Stomach (tissue), 9 donors: ENCODE data around the gene MOG. TPM values are rescaled to one million over a fixed set of nuclear protein-coding genes. Genes with fewer than 3 reads are reported as not detected.
A peak's percentile ranks its signal among the peaks of the same experiment; 100 is the strongest.

Experiments
- DNase-seq, 2 donors: peaks; one replicate each; pipeline versions ENCODE4 v3.0.0 to v3.0.0-alpha.2; 2013 to 2019
- H3K27ac ChIP-seq, 5 donors: fragments of 200-600 bp in 4 of 5; sonication (generic) in 4 of 5; one replicate each; pipeline ENCODE4 v1.5.1; 2013 to 2019; ENCODE audit warnings: mild to moderate bottlenecking in 1 of 5, moderate library complexity in 1 of 5
- H3K27me3 ChIP-seq, 3 donors: fragments of 200-600 bp; sonication (generic); one replicate each; pipeline ENCODE4 v1.5.1; 2017 to 2019; ENCODE audit warnings: mixed run types in 1 of 3
- H3K36me3 ChIP-seq, 4 donors: fragments of 200-600 bp; sonication (generic); 1 replicate in 3 of 4; 2 replicates in 1 of 4; pipeline ENCODE4 v1.5.1; 2016 to 2019
- H3K4me1 ChIP-seq, 4 donors: fragments of 200-600 bp; sonication (generic); one replicate each; pipeline ENCODE4 v1.5.1; 2016 to 2019
- H3K4me3 ChIP-seq, 4 donors: fragments of 200-600 bp; sonication (generic) in 3 of 4; one replicate each; pipeline ENCODE4 v1.5.1; 2016 to 2019; ENCODE audit warnings: mild to moderate bottlenecking in 1 of 4
- H3K9me3 ChIP-seq, 4 donors: fragments of 200-600 bp; sonication (generic); one replicate each; pipeline ENCODE4 v1.5.1; 2016 to 2019
- CTCF ChIP-seq, 7 experiments: fragments of 450-650 bp in 4 of 7; fragments of 200-600 bp in 3 of 7; sonication (generic) in 3 of 7; IDR thresholded peaks; one replicate each; pipeline ENCODE4 v1.5.1; 2016 to 2019; ENCODE audit warnings: antibody characterized with exemption in 7 of 7, control low read depth in 2 of 7, mild to moderate bottlenecking in 1 of 7
- EP300 ChIP-seq: sonication (generic); formaldehyde crosslinking; IDR thresholded peaks from one replicate; pipeline ENCODE4 v1.6.1; 2017; ENCODE audit warnings: antibody characterized with exemption
- POLR2A ChIP-seq, 4 donors: fragments of 450-650 bp; IDR thresholded peaks; one replicate each; pipeline ENCODE4 v1.6.1; 2016; ENCODE audit warnings: antibody characterized with exemption in 4 of 4, control low read depth in 2 of 4, mild to moderate bottlenecking in 1 of 4, moderate library complexity in 1 of 4
- POLR2AphosphoS5 ChIP-seq, 3 donors: sonication (generic); formaldehyde crosslinking; IDR thresholded peaks; one replicate each; pipeline ENCODE4 v1.6.1; 2016; ENCODE audit warnings: antibody characterized with exemption in 3 of 3
- WGBS, 5 donors: extraction: QIAGEN DNeasy Blood & Tissue Kit in 3 of 5; methylation state at CpG; one replicate each; pipeline versions ENCODE4 v1.1.5 to v1.1.7; 2013 to 2018; 5-methylcytosine and 5-hydroxymethylcytosine counted together
- intact Hi-C: fragments of 100-400 bp; cut with DNase I; formaldehyde crosslinking; loops from one replicate; pipeline ENCODE4 v1.15.1; 2023; ENCODE audit warnings: low total_unique reads
- polyA plus RNA-seq, 3 donors: library from polyadenylated mRNA; stranded (reverse); fragments of 200-250 nt; gene quantifications; one replicate each; pipeline ENCODE4 v1.2.3, GENCODE V29; 2013
- total RNA-seq, 5 donors: library from RNA; depleted of rRNA; stranded (reverse); fragments of >200 nt; gene quantifications; one replicate each; pipeline versions ENCODE4 v1.1.0 to v1.2.3, GENCODE V29; 2014 to 2016
- donor health status: healthy with polysubstance abuse.
- donor health status: Bipolar disorder and iron deficiency.
- donor health status: healthy.

The MOG gene
- total and polyA plus RNA-seq, 8 donors: not detected

DNA sequence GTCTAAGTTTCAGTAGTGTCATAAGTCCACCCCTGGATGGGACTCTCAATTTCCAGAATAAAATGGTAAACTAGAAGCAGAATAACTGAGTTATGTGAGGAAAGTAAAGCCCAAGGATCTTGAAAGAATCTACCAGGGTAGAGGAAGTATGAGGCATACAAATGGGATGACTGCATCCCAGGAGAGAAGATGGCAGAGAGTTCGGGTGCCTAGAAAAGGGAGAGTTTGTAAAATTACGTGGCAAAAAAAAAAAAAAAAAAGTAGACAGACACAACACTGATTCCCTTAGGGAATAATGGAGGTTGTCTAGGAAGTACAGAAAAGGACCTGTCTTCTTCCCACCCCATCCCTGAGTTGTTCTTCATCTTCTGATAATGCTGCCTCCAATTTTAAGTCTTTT, 27.3 kb upstream of the MOG start:
- intact Hi-C loops: no loop called here

GRCh38 chr6:29630315-29630714, 26.6 kb upstream of the MOG start:
- H3K9me3 ChIP-seq: no peaks in the 10 kb centered on the region
- TF ChIP-seq EP300: no peak
- no peak for TF ChIP-seq CTCF (IDR thresholded peaks at IDR 0.05)
- no peak for TF ChIP-seq POLR2AphosphoS5 (IDR thresholded peaks at IDR 0.05)
- DNase-seq: no peak
- 84 to 88% (median 87%) methylated on average over 9 of the region's 9 CpGs for WGBS, 5 donors
- peaks cover 31 to 69% (median 53%) of the 10 kb centered on the region in 4 donors for H3K4me1 ChIP-seq
- intact Hi-C loops: no loop called here
- H3K4me3 ChIP-seq: no peak overlapping the region
- H3K27ac ChIP-seq: no peak overlapping the region
- peaks cover 0 to 41% (median 0%) of the 10 kb centered on the region in 3 donors for H3K27me3 ChIP-seq
- no peaks in the 10 kb centered on the region for H3K36me3 ChIP-seq

More for the DNA sequence above, 27.3 kb upstream of the MOG start:
- TF ChIP-seq POLR2AphosphoS5 (IDR thresholded peaks at IDR 0.05): no peak
- DNase-seq: no peak
- 79 to 89% (median 84%) methylated on average over 2 of the region's 2 CpGs for WGBS, 5 donors
- Histone ChIP-seq H3K4me1 (peaks cover 31 to 69% (median 53%) of the 10 kb centered on the region in 4 donors), H3K9me3 (no peaks in the 10 kb centered on the region), H3K27ac (no peak overlapping the region), H3K4me3 (no peak overlapping the region), H3K36me3 (no peaks in the 10 kb centered on the region), H3K27me3 (peaks cover 0 to 41% (median 0%) of the 10 kb centered on the region in 3 donors)

- 52 to 71% (median 57%) methylated on average over 14 of the region's 14 CpGs for WGBS, 5 donors
- Histone ChIP-seq H3K4me3 (peak overlapping the region in 3 of 4 donors; percentile 76 to 95 (median 84)), H3K4me1 (peaks cover 31 to 69% (median 53%) of the 10 kb centered on the region in 4 donors), H3K27ac (no peak overlapping the region), H3K27me3 (peaks cover 0 to 41% (median 0%) of the 10 kb centered on the region in 3 donors), H3K36me3 (no peaks in the 10 kb centered on the region), H3K9me3 (no peaks in the 10 kb centered on the region)
- DNase-seq: peak in 1 of 2 donors; percentile 42
- TF ChIP-seq CTCF (IDR thresholded peaks at IDR 0.05) (no peak), POLR2AphosphoS5 (IDR thresholded peaks at IDR 0.05) (no peak), POLR2A (IDR thresholded peaks at IDR 0.05) (no peak), EP300 (no peak)
- intact Hi-C loops: no loop called here
Observed at GRCh38 chr6:29631209-29631810, 25.6 kb upstream of the MOG start.

DNA sequence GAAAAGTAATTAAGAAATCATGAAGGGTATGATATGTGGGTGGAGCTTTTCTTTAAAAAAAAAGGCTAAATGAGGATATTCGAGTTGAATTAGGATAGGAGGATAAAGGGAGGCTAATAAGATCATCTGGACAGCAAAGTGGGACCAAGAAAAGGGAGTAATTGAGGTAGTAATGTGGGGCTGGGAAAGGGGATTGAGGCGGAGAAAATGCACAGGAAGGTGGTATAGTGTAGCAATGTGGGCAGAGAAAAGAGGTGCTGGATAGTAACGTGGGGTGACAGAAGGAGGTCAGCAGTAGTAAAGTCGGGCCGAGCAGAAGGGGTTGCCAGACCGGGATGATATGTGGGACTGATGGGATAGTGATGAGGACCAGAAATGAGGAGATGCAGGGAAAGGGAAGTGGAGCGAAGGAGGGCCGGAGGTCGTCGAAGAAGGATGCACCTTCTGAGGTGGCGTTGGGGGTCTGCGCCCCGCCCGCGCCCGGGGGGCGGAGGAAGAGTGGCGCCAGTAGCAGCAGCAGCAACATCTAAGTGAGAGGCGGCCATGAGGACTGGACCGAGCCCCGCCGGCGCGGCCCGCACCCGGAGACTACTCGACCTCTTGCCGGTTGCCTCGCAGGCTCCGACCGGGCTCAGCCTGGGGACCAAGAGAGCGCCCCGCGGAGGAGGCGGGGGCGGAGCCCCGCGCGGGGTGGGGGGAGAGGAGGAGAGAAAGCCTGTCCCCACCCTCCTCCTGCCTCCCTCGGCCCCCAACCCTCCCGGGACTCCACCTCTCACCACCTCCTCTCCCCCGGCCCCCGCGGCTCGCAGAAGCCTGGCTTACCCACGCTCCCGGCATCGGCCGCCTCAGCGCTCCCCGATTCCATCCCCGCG, 24.8 kb upstream of the MOG start:
- TF ChIP-seq POLR2AphosphoS5 (IDR thresholded peaks at IDR 0.05): no peak
- TF ChIP-seq POLR2A (IDR thresholded peaks at IDR 0.05): no peak
- TF ChIP-seq CTCF (IDR thresholded peaks at IDR 0.05): no peak
- TF ChIP-seq EP300: no peak
- intact Hi-C loops: no loop called here
- Histone ChIP-seq H3K9me3 (no peaks in the 10 kb centered on the region), H3K4me3 (peak overlapping the region; percentile 76 to 95 (median 83)), H3K27me3 (peaks cover 0 to 39% (median 0%) of the 10 kb centered on the region in 3 donors), H3K4me1 (peaks cover 30 to 65% (median 51%) of the 10 kb centered on the region in 4 donors), H3K36me3 (no peaks in the 10 kb centered on the region), H3K27ac (peak overlapping the region; percentile 45 to 85 (median 85))
- WGBS, 5 donors: 3 to 10% (median 5%) methylated on average over 18 to 53 of the region's 53 CpGs
- DNase-seq: peak; percentile 54 to 84
